Stomach (tissue), 4 donors: ENCODE measurements around the gene SRGAP2C.
"Not testable (repeated sequence)": the region's sequence is repeated elsewhere in the genome, so short reads cannot be mapped to it uniquely, and the experiment has no call there.

ENCODE experiments used
- POLR2AphosphoS5 ChIP-seq, 3 donors: sonication (generic); formaldehyde crosslinking; IDR thresholded peaks; one replicate each; pipeline ENCODE4 v1.6.1; 2016; ENCODE audit warnings: antibody characterized with exemption in 3 of 3
- TF ChIP-seq, protein P1 (sequence below), 7 experiments: fragments of 450-650 bp in 4 of 7; fragments of 200-600 bp in 3 of 7; sonication (generic) in 3 of 7; IDR thresholded peaks; one replicate each; pipeline ENCODE4 v1.5.1; 2016 to 2019; ENCODE audit warnings: antibody characterized with exemption in 7 of 7, control low read depth in 2 of 7, mild to moderate bottlenecking in 1 of 7

DNA sequence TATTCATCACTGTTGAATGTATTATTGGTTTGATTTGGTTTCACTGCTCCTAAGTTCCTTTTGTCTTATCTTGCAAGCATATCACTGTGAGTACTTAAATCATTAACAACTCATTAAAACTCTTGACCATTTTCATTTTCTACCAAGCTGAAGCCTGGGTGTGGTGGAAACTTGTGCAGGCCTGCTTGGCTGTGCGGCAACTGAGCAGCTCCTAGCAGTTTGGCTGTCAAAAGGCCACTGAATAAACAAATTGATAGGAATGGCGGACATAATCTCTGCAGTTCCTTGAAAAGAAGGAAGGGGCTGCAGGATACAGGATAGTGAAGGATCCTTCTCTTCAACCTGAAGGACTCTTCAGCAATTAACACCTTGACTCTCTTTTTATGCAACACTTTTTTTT lies 26.0 kb downstream of the SRGAP2C start:
- TF ChIP-seq, protein P1, sequence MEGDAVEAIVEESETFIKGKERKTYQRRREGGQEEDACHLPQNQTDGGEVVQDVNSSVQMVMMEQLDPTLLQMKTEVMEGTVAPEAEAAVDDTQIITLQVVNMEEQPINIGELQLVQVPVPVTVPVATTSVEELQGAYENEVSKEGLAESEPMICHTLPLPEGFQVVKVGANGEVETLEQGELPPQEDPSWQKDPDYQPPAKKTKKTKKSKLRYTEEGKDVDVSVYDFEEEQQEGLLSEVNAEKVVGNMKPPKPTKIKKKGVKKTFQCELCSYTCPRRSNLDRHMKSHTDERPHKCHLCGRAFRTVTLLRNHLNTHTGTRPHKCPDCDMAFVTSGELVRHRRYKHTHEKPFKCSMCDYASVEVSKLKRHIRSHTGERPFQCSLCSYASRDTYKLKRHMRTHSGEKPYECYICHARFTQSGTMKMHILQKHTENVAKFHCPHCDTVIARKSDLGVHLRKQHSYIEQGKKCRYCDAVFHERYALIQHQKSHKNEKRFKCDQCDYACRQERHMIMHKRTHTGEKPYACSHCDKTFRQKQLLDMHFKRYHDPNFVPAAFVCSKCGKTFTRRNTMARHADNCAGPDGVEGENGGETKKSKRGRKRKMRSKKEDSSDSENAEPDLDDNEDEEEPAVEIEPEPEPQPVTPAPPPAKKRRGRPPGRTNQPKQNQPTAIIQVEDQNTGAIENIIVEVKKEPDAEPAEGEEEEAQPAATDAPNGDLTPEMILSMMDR (IDR thresholded peaks at IDR 0.05) = not testable (repeated sequence)
- TF ChIP-seq POLR2AphosphoS5 (IDR thresholded peaks at IDR 0.05) = not testable (repeated sequence)
